ENCODE results near the gene PLXNA4.

Gene PLXNA4

GRCh38 chr7:132434041-132434440 is 142.2 kb downstream of the PLXNA4 start:
- Histone ChIP-seq H4K8ac (ENCODE audit: low read length) (no peak overlapping the region), H3K79me1 (replicated peaks; ENCODE audit: low read length, poor library complexity, severe bottlenecking) (no peaks in the 10 kb centered on the region), H3K9ac (ENCODE audit: low read length) (no peak overlapping the region), H3K9me3 (ENCODE audit: control insufficient read depth, low read length) (no peaks in the 10 kb centered on the region), H3K4me3 (ENCODE audit: insufficient read depth in 1 of 2, low read depth in 1 of 2, low read length in 2 of 2) (no peak overlapping the region), H2BK15ac (ENCODE audit: low read depth, poor library complexity, severe bottlenecking) (no peak overlapping the region), H4K91ac (ENCODE audit: low read length) (no peak overlapping the region), H2BK12ac (ENCODE audit: low read length in 2 of 2) (peak overlapping the region in 1 of 2 experiments; percentile 27), H3K36me3 (ENCODE audit: control insufficient read depth in 1 of 2, insufficient read depth in 2 of 2, low read depth in 1 of 2, low read length in 2 of 2) (no peaks in the 10 kb centered on the region), H2BK5ac (ENCODE audit: low read depth, low read length, poor library complexity, severe bottlenecking) (no peak overlapping the region), H3K18ac (ENCODE audit: low read depth in 1 of 2, low read length in 2 of 2) (no peak overlapping the region), H3K4me1 (ENCODE audit: control insufficient read depth, insufficient read depth, low read depth, low read length) (no peaks in the 10 kb centered on the region), H2AK5ac (ENCODE audit: low read length, severe bottlenecking) (no peak overlapping the region), H3K27me3 (ENCODE audit: control insufficient read depth in 1 of 2, insufficient read depth in 1 of 2, low read length in 2 of 2) (no peaks in the 10 kb centered on the region), H2BK120ac (ENCODE audit: low read depth, low read length) (no peak overlapping the region), H2AFZ (ENCODE audit: low read depth, low read length) (no peak overlapping the region), H3K27ac (ENCODE audit: low read length, poor library complexity, severe bottlenecking) (no peak overlapping the region), H3K4me2 (ENCODE audit: low read length, poor library complexity, severe bottlenecking) (no peak overlapping the region), H3K14ac (ENCODE audit: low read length in 2 of 2) (no peak overlapping the region), H3K4ac (ENCODE audit: low read depth in 1 of 2, low read length in 2 of 2) (no peak overlapping the region), H3K23ac (ENCODE audit: low read length in 2 of 2) (no peak overlapping the region)
- no peak for DNase-seq
- 96% methylated on average over 7 of the region's 7 CpGs for WGBS

DNA sequence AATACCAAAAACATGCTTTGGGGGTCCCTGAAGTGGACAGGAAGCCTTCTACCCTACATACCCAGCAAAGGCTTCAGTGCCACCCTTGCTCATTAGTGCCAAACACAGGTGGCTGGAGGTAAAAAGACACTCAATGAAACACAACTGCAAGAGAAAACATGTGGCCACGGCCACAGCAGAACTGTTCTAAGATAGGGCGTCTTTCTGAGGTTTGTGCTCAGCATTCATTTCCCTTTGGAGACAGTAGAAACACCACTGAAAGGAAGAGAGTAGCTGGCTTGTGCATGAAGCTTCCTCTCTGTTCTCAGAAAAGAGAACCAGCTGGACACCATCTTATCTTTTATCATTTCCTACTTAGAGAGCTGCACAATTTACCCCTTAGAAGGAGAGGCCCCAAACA is 143.0 kb downstream of the PLXNA4 start:
- no peak for DNase-seq
- H3K36me3 ChIP-seq (ENCODE audit: control insufficient read depth in 1 of 2, insufficient read depth in 2 of 2, low read depth in 1 of 2, low read length in 2 of 2): no peaks in the 10 kb centered on the region
- no peak overlapping the region for H3K27ac ChIP-seq (ENCODE audit: low read length, poor library complexity, severe bottlenecking)
- H2BK120ac ChIP-seq (ENCODE audit: low read depth, low read length): no peak overlapping the region
- no peak overlapping the region for H2AK5ac ChIP-seq (ENCODE audit: low read length, severe bottlenecking)
- H3K79me1 ChIP-seq (replicated peaks; ENCODE audit: low read length, poor library complexity, severe bottlenecking): no peaks in the 10 kb centered on the region
- H2BK5ac ChIP-seq (ENCODE audit: low read depth, low read length, poor library complexity, severe bottlenecking): no peak overlapping the region
- H3K23ac ChIP-seq (ENCODE audit: low read length in 2 of 2): no peak overlapping the region
- H2BK12ac ChIP-seq (ENCODE audit: low read length in 2 of 2): no peak overlapping the region
- H3K4ac ChIP-seq (ENCODE audit: low read depth in 1 of 2, low read length in 2 of 2): no peak overlapping the region
- H3K27me3 ChIP-seq (ENCODE audit: control insufficient read depth in 1 of 2, insufficient read depth in 1 of 2, low read length in 2 of 2): no peaks in the 10 kb centered on the region
- H3K4me3 ChIP-seq (ENCODE audit: insufficient read depth in 1 of 2, low read depth in 1 of 2, low read length in 2 of 2): no peak overlapping the region
- H3K18ac ChIP-seq (ENCODE audit: low read depth in 1 of 2, low read length in 2 of 2): no peak overlapping the region
- no peaks in the 10 kb centered on the region for H3K9me3 ChIP-seq (ENCODE audit: control insufficient read depth, low read length)
- no peak overlapping the region for H2BK15ac ChIP-seq (ENCODE audit: low read depth, poor library complexity, severe bottlenecking)
- H3K4me2 ChIP-seq (ENCODE audit: low read length, poor library complexity, severe bottlenecking): no peak overlapping the region
- H3K4me1 ChIP-seq (ENCODE audit: control insufficient read depth, insufficient read depth, low read depth, low read length): no peaks in the 10 kb centered on the region
- no peak overlapping the region for H4K8ac ChIP-seq (ENCODE audit: low read length)
- H4K91ac ChIP-seq (ENCODE audit: low read length): no peak overlapping the region
- H3K9ac ChIP-seq (ENCODE audit: low read length): no peak overlapping the region
- 77% methylated on average over 2 of the region's 2 CpGs for WGBS
- H2AFZ ChIP-seq (ENCODE audit: low read depth, low read length): no peak overlapping the region
- no peak overlapping the region for H3K14ac ChIP-seq (ENCODE audit: low read length in 2 of 2)

DNA sequence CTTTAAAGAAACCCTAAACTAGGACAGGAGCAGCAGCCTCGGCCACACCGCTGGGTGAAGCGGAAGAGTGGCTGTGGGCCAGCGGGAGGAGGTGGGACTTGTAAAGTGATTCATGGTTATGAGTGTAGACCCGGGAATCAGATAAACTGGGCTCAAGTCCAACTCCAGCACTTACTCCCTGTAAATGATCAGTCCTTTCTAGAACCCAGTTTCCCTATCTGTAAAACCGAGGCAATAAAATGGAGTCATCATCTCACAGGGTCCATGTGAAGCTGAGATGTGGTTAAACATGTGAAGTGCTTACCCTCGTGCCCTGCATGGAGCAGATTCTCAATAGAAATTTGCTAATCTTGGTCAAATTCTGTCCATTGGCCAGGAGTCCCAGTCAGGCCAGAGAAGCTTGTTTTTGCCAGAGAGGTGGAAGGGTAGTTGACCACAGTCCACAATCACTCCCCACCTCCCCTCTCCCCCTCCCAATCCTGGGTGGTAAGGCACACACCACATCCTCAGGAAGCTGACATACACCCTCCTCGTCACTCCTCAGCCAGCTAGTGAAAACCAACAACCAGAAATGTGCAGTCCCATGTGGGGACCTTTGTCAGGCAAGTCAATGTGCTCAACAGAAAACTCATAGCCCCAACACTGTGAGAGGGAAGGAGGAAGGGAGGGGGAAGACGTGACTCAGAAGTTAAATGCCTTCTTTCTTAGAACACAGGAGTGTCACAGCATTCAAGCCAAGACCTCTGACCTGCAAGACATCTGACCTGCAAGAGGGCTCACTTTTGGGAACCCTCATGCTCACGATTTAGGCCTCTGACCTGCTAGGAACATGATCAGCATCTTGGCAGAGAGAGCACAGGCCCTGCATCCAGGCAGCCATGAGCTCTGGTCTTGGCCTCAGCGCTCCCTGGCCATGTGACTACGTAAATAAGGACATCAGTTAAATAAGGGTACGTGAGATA is 145.1 kb downstream of the PLXNA4 start:
- Histone ChIP-seq H2BK15ac (ENCODE audit: low read depth, poor library complexity, severe bottlenecking) (no peak overlapping the region), H3K27me3 (ENCODE audit: control insufficient read depth in 1 of 2, insufficient read depth in 1 of 2, low read length in 2 of 2) (no peaks in the 10 kb centered on the region), H3K14ac (ENCODE audit: low read length in 2 of 2) (no peak overlapping the region), H3K4me1 (ENCODE audit: control insufficient read depth, insufficient read depth, low read depth, low read length) (no peaks in the 10 kb centered on the region), H4K91ac (ENCODE audit: low read length) (peak overlapping the region; percentile 18), H2BK120ac (ENCODE audit: low read depth, low read length) (no peak overlapping the region), H2BK12ac (ENCODE audit: low read length in 2 of 2) (peak overlapping the region in 1 of 2 experiments; percentile 31), H3K9me3 (ENCODE audit: control insufficient read depth, low read length) (no peaks in the 10 kb centered on the region), H4K8ac (ENCODE audit: low read length) (no peak overlapping the region), H3K4me3 (ENCODE audit: insufficient read depth in 1 of 2, low read depth in 1 of 2, low read length in 2 of 2) (no peak overlapping the region), H3K23ac (ENCODE audit: low read length in 2 of 2) (no peak overlapping the region), H3K27ac (ENCODE audit: low read length, poor library complexity, severe bottlenecking) (no peak overlapping the region), H3K18ac (ENCODE audit: low read depth in 1 of 2, low read length in 2 of 2) (no peak overlapping the region), H3K4me2 (ENCODE audit: low read length, poor library complexity, severe bottlenecking) (no peak overlapping the region), H3K79me1 (replicated peaks; ENCODE audit: low read length, poor library complexity, severe bottlenecking) (no peaks in the 10 kb centered on the region), H3K9ac (ENCODE audit: low read length) (peak overlapping the region; percentile 68), H2AK5ac (ENCODE audit: low read length, severe bottlenecking) (no peak overlapping the region), H2BK5ac (ENCODE audit: low read depth, low read length, poor library complexity, severe bottlenecking) (no peak overlapping the region), H3K4ac (ENCODE audit: low read depth in 1 of 2, low read length in 2 of 2) (peak overlapping the region in 1 of 2 experiments; percentile 35), H3K36me3 (ENCODE audit: control insufficient read depth in 1 of 2, insufficient read depth in 2 of 2, low read depth in 1 of 2, low read length in 2 of 2) (no peaks in the 10 kb centered on the region), H2AFZ (ENCODE audit: low read depth, low read length) (no peak overlapping the region)
- WGBS: 56% methylated on average over 12 of the region's 13 CpGs
- DNase-seq: peak; percentile 83

DNA sequence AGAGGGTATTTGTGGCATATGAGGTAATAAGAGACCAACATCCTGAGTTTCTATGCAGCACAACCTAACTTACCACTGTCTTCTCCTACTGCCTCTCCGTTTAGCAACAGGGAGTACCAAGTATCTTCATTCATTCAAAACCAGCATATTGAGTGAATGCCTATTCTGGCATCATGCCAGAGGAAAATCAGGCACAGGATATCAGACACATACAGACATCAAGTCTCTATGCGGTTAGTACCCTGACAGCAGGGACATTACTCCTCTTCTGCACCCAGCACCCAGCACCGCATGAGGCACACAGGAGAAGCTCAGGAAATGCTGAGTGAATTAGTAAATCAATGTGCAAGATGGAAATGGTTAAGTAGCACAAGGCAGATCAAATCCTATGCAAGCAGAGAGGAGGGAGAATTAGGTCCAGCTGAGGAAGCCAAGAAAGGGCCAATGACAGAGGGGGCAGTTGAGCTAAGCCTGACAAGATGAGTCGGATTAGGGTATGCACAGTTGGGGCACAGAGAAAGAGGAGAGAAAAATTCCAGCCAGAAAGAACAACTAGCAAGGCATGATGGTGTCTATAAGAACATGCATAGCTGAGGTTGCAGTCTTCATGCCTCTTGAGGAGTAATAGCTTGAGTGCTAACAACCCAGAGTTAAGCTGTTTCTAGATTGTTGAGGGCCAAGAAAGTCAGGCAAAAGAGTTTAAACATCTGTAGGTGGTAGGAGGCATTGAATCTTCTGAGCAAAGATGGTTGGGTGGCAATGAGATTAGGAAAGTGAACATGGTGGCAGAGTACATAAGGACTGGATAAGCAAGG is 146.0 kb downstream of the PLXNA4 start:
- Histone ChIP-seq H3K4me2 (ENCODE audit: low read length, poor library complexity, severe bottlenecking) (no peak overlapping the region), H3K4me3 (ENCODE audit: insufficient read depth in 1 of 2, low read depth in 1 of 2, low read length in 2 of 2) (no peak overlapping the region), H2BK15ac (ENCODE audit: low read depth, poor library complexity, severe bottlenecking) (no peak overlapping the region), H3K27me3 (ENCODE audit: control insufficient read depth in 1 of 2, insufficient read depth in 1 of 2, low read length in 2 of 2) (no peaks in the 10 kb centered on the region), H3K27ac (ENCODE audit: low read length, poor library complexity, severe bottlenecking) (no peak overlapping the region), H3K14ac (ENCODE audit: low read length in 2 of 2) (no peak overlapping the region), H3K4ac (ENCODE audit: low read depth in 1 of 2, low read length in 2 of 2) (no peak overlapping the region), H3K9me3 (ENCODE audit: control insufficient read depth, low read length) (no peaks in the 10 kb centered on the region), H2BK12ac (ENCODE audit: low read length in 2 of 2) (no peak overlapping the region), H2AK5ac (ENCODE audit: low read length, severe bottlenecking) (no peak overlapping the region), H3K18ac (ENCODE audit: low read depth in 1 of 2, low read length in 2 of 2) (peak overlapping the region in 1 of 2 experiments; percentile 22), H3K36me3 (ENCODE audit: control insufficient read depth in 1 of 2, insufficient read depth in 2 of 2, low read depth in 1 of 2, low read length in 2 of 2) (no peaks in the 10 kb centered on the region), H3K79me1 (replicated peaks; ENCODE audit: low read length, poor library complexity, severe bottlenecking) (no peaks in the 10 kb centered on the region), H4K91ac (ENCODE audit: low read length) (no peak overlapping the region), H2BK5ac (ENCODE audit: low read depth, low read length, poor library complexity, severe bottlenecking) (no peak overlapping the region), H3K23ac (ENCODE audit: low read length in 2 of 2) (no peak overlapping the region), H4K8ac (ENCODE audit: low read length) (no peak overlapping the region), H2AFZ (ENCODE audit: low read depth, low read length) (no peak overlapping the region), H3K9ac (ENCODE audit: low read length) (peak overlapping the region; percentile 68), H3K4me1 (ENCODE audit: control insufficient read depth, insufficient read depth, low read depth, low read length) (no peaks in the 10 kb centered on the region), H2BK120ac (ENCODE audit: low read depth, low read length) (no peak overlapping the region)
- no peak for DNase-seq
- WGBS: 86% methylated on average over 4 of the region's 4 CpGs
